ENCODE data around the gene ATP5F1E. TPM values are rescaled to one million over a fixed set of nuclear protein-coding genes. Genes with fewer than 3 reads are reported as not detected.

The ATP5F1E gene
- total and polyA plus RNA-seq, 2 donors (not counting 3 experiments of a cell fraction or from before 2014, with no cell fraction given) = 29.0 to 107 TPM

- peaks cover 41% of the 10 kb centered on the region for H3K4me1 ChIP-seq (ENCODE audit: control insufficient read depth, extremely low read depth, insufficient read depth, low read length)
- peak within 1 kb of the TSS; percentile 94 for H3K9ac ChIP-seq (replicated peaks; ENCODE audit: extremely low read depth, insufficient read depth, low read length)
- TF ChIP-seq CTCF (IDR thresholded peaks at IDR 0.05; ENCODE audit: extremely low read depth in 1 of 2, insufficient read depth in 1 of 2, low read depth in 1 of 2, low read length in 2 of 2) (no peak), FOS (IDR thresholded peaks at IDR 0.05; ENCODE audit: borderline replicate concordance, insufficient read depth, low read length) (no peak), POLR2A (IDR thresholded peaks at IDR 0.05; ENCODE audit: low read depth, low read length) (peak; percentile 81), GATA2 (IDR thresholded peaks at IDR 0.05; ENCODE audit: insufficient read depth, insufficient read length, low read depth, low read length) (no peak), JUN (IDR thresholded peaks at IDR 0.05; ENCODE audit: borderline replicate concordance, insufficient read depth, insufficient read length, low read depth) (no peak), EZH2 (IDR thresholded peaks at IDR 0.05; ENCODE audit: borderline replicate concordance, low read depth, low read length, severe bottlenecking) (no peak), MYC (IDR thresholded peaks at IDR 0.05; ENCODE audit: low read depth, low read length) (no peak), POLR2AphosphoS5 (IDR thresholded peaks at IDR 0.05; ENCODE audit: insufficient read depth, low read depth, low read length) (peak; percentile 81)
- TF ChIP-seq, protein P1, sequence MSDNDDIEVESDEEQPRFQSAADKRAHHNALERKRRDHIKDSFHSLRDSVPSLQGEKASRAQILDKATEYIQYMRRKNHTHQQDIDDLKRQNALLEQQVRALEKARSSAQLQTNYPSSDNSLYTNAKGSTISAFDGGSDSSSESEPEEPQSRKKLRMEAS (IDR thresholded peaks at IDR 0.05; ENCODE audit: insufficient read depth, insufficient read length) = no peak
- peaks cover 42% of the 10 kb centered on the region for H3K79me2 ChIP-seq (ENCODE audit: control insufficient read depth, insufficient read depth, low read length)
- H3K27me3 ChIP-seq (ENCODE audit: control insufficient read depth in 2 of 2, insufficient read depth in 2 of 2, low read length in 2 of 2) = no peaks in the 10 kb centered on the region
- H4K20me1 ChIP-seq (replicated peaks; ENCODE audit: control insufficient read depth, extremely low read depth, insufficient read depth, low read length) = no peaks in the 10 kb centered on the region
- intact Hi-C loops (cut with micrococcal nuclease) = loop anchor here (1.0 kb wide), 1 partner anchor 25 kb away; the partner anchor contains the start of gene ATP5F1E
- BruUV-seq (replicated peaks) = no TSS peak
- peak; percentile 34 for DNase-seq (ENCODE audit: low read depth, low spot score)
- peak within 1 kb of the TSS; percentile 15 for H2AFZ ChIP-seq (ENCODE audit: low read depth, low read length)
- no peaks in the 10 kb centered on the region for H3K9me1 ChIP-seq (replicated peaks; ENCODE audit: control insufficient read depth, extremely low read depth, insufficient read depth, low read length)
- H3K27ac ChIP-seq (ENCODE audit: insufficient read depth, low read depth, low read length) = peak within 1 kb of the TSS; percentile 89
- ChIA-PET POLR2A (no interaction called here), CTCF (interaction anchor here (1.2 kb wide), 1 partner anchor 11 kb away, joined by 3 read pairs; no protein-coding TSS in a partner anchor)
- FAIRE-seq = peak; percentile 8
- H3K4me3 ChIP-seq (replicated peaks in 1 of 3; ENCODE audit: insufficient read depth in 1 of 3, low read depth in 1 of 3, low read length in 3 of 3) = peak within 1 kb of the TSS; percentile 64 to 74 (median 68)
- peaks cover 0 to 10% of the 10 kb centered on the region in 2 experiments for H3K36me3 ChIP-seq (ENCODE audit: control insufficient read depth in 2 of 2, extremely low read depth in 1 of 2, insufficient read depth in 2 of 2, low read length in 2 of 2)
- H3K4me2 ChIP-seq (ENCODE audit: insufficient read depth, low read length) = peak within 1 kb of the TSS; percentile 81
- dilution Hi-C loops (cut with MboI; ENCODE audit: extremely low pct_ligation_motif_present, low sequenced_read_pairs) = no loop called here
- H3K9me3 ChIP-seq (replicated peaks; ENCODE audit: control insufficient read depth, insufficient read depth, low read length) = no peaks in the 10 kb centered on the region
Measured at GRCh38 chr20:59006864-59007664, 25.1 kb downstream of the ATP5F1E start, which contains the start of gene CTSZ. Gene CTSZ, minus strand, starts transcription at chr20:59007254. Its CDS starts 126 bp downstream, at chr20:59007128.

All from endothelial cell of umbilical vein (primary cell).